ENCODE data around the gene FAS.

Gene FAS

DNA sequence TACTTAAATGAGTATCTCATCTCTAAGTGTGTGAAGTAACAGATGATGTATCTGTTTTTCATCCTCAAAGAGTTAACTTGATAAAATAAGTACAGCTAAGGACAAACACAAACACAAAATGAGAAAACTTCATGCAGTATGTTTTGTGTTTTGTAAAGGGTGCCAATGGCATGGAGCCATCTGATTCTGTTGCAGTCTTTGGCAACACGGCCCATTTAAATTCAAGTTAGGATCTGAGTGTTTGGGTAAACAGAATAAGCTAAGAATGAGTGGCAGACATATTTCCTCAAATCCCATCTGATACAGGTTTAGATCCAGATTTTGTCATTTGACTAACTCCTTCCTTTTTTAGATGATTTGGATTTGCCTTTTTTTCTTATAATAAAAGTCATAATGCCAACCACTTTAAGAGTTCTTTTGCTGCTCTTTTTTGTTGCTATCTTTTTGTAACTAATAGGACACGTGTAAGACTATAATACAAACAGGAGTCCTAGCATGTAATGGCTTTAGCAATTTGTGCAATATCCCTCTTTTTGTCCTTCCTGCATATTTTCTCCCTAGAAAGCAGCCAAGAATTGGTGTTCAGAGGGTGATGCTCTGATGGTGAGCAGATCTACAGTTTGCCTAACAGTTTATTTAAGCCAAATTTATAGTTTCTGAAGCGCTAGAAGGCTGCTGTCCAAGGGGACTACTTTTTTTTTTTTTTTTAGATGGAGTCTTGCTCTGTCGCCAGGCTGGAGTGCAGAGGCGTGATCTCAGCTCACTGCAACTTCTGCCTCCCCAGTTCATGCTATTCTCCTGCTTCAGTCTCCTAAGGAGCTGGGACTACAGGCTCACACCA, 19.2 kb upstream of the FAS start:
- ChIA-PET POLR2A (no interaction called here), CTCF (interaction anchor here (0.8 to 1.4 kb wide), 3 partner anchors 16 to 246 kb away, joined by 3 to 5 read pairs (median 5); no protein-coding TSS in a partner anchor)
- H3K9me3 ChIP-seq (ENCODE audit: control insufficient read depth, insufficient read depth, low read depth, low read length) = no peaks in the 10 kb centered on the region
- H3K4me3 ChIP-seq (ENCODE audit: low read depth, low read length) = no peak overlapping the region
- H3K27ac ChIP-seq (ENCODE audit: extremely low read depth, low read depth, low read length) = no peak overlapping the region
- peaks cover 6% of the 10 kb centered on the region for H3K4me1 ChIP-seq (ENCODE audit: control insufficient read depth, insufficient read depth, low read length)
- no peak for TF ChIP-seq ZNF585B (tag by site-specific recombination; IDR thresholded peaks at IDR 0.05)
- no peak for TF ChIP-seq BCL11A (tag by site-specific recombination; IDR thresholded peaks at IDR 0.05; ENCODE audit: low read depth)
- no peak for TF ChIP-seq MYNN (tag by site-specific recombination; IDR thresholded peaks at IDR 0.05; ENCODE audit: borderline replicate concordance)
- no peak for TF ChIP-seq ZNF664 (tag by site-specific recombination; IDR thresholded peaks at IDR 0.05)
- no peak for TF ChIP-seq ZNF335 (tag by site-specific recombination; conservative IDR thresholded peaks at IDR 0.05)
- no peak for TF ChIP-seq ZNF530 (tag by site-specific recombination; IDR thresholded peaks at IDR 0.05; ENCODE audit: low read depth)
- no peak for TF ChIP-seq PRDM1 (tag by site-specific recombination; IDR thresholded peaks at IDR 0.05)
- no peak for TF ChIP-seq ZNF596 (tag by site-specific recombination; IDR thresholded peaks at IDR 0.05)
- no peaks in the 10 kb centered on the region for H3K36me3 ChIP-seq (ENCODE audit: control insufficient read depth in 2 of 2, insufficient read depth in 1 of 2, low read length in 2 of 2)

DNA sequence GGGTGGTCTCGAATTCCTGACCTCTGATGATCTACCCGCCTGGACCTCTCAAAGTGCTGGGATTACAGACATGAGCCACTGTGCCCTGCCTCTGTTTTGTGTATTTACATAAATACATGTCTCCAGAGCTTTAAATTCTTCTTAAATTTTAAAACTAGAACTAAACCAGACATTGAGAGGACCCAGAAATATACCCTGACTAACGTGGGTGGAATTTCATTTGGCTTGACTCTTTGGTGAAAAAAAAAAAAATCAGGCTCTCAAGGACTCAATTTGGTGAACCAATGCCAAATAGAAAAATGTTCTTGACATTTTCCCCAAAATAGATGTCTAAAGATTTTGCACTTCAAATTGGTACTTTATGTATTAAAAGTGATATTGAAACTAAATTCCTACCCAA, 16.6 kb upstream of the FAS start:
- CTCF ChIA-PET = interaction anchor here (0.6 to 0.8 kb wide), 3 partner anchors 8 to 243 kb away, joined by 3 to 6 read pairs (median 3); no protein-coding TSS in a partner anchor
- peaks cover 8% of the 10 kb centered on the region for H3K4me1 ChIP-seq (ENCODE audit: control insufficient read depth, insufficient read depth, low read length)
- TF ChIP-seq ZNF169 (tag by site-specific recombination; IDR thresholded peaks at IDR 0.05) = no peak
- no peak overlapping the region for H3K4me3 ChIP-seq (ENCODE audit: low read depth, low read length)
- POLR2A ChIA-PET = no interaction called here
- H3K36me3 ChIP-seq (ENCODE audit: control insufficient read depth in 2 of 2, insufficient read depth in 1 of 2, low read length in 2 of 2) = no peaks in the 10 kb centered on the region
- H3K9me3 ChIP-seq (ENCODE audit: control insufficient read depth, insufficient read depth, low read depth, low read length) = no peaks in the 10 kb centered on the region
- H3K27ac ChIP-seq (ENCODE audit: extremely low read depth, low read depth, low read length) = no peak overlapping the region

DNA sequence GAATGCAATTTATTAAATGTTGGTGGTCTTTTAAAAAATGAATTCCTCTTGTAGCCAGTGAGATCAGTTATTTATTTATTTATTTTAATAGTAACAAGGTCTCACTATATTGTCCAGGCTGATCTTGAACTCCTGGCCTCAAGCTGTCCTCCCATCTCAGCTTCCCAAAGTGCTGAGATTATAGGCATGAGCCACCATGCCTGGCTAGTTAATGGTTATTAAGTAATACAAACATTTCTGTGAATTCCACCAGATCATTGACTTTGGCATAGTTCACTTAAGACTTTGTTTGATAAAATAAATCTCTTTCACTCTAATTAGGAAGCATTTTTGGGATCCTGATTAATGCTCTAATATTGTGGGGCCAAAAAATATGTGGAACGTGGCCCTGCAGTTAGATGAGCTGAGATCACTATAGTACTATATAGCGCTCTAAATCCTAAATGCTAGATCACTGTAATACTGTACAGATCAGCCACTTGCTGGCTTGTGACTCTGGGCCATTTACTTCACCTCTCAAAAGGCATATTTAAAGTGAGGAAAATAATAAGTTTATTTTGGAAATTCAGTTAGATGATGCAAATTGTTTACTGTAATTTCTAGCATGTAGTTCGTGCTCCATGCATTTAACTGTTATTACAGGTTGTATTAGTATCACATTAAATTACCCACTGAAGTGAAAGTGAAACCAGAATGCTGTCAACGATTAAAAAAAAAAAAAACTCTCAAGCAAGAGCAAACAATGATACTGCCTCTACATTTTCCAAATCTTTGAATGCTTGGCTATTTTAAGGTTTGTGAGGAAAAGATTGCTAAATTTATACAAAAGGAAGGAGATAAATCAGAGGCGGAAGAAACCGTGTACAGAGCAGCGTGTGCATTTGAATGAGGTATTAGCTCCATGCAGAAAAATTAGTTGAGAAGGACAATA, 15.9 kb upstream of the FAS start:
- TF ChIP-seq ZNF24 (tag by site-specific recombination; IDR thresholded peaks at IDR 0.05) (no peak), ZNF791 (tag by site-specific recombination; IDR thresholded peaks at IDR 0.05) (no peak), ZNF664 (tag by site-specific recombination; IDR thresholded peaks at IDR 0.05) (peak; percentile 100), ZNF837 (tag by site-specific recombination; IDR thresholded peaks at IDR 0.05) (no peak), ZNF335 (tag by site-specific recombination; conservative IDR thresholded peaks at IDR 0.05) (0 out of 2 replicates have a peak, but pooled peaks have one; percentile 31)
- TF ChIP-seq, protein P1, sequence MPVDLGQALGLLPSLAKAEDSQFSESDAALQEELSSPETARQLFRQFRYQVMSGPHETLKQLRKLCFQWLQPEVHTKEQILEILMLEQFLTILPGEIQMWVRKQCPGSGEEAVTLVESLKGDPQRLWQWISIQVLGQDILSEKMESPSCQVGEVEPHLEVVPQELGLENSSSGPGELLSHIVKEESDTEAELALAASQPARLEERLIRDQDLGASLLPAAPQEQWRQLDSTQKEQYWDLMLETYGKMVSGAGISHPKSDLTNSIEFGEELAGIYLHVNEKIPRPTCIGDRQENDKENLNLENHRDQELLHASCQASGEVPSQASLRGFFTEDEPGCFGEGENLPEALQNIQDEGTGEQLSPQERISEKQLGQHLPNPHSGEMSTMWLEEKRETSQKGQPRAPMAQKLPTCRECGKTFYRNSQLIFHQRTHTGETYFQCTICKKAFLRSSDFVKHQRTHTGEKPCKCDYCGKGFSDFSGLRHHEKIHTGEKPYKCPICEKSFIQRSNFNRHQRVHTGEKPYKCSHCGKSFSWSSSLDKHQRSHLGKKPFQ (tag by site-specific recombination; IDR thresholded peaks at IDR 0.05) = no peak
- TF ChIP-seq, protein P2, sequence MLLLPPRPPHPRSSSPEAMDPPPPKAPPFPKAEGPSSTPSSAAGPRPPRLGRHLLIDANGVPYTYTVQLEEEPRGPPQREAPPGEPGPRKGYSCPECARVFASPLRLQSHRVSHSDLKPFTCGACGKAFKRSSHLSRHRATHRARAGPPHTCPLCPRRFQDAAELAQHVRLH (tag by site-specific recombination; IDR thresholded peaks at IDR 0.05) = no peak
- TF ChIP-seq, protein P3, sequence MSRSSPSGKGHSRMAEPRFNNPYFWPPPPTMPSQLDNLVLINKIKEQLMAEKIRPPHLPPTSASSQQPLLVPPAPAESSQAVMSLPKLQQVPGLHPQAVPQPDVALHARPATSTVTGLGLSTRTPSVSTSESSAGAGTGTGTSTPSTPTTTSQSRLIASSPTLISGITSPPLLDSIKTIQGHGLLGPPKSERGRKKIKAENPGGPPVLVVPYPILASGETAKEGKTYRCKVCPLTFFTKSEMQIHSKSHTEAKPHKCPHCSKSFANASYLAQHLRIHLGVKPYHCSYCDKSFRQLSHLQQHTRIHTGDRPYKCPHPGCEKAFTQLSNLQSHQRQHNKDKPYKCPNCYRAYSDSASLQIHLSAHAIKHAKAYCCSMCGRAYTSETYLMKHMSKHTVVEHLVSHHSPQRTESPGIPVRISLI (tag by site-specific recombination; IDR thresholded peaks at IDR 0.05) = 0 out of 2 replicates have a peak, but pooled peaks have one; percentile 51
- Histone ChIP-seq H3K27ac (ENCODE audit: extremely low read depth, low read depth, low read length) (no peak overlapping the region), H3K4me1 (ENCODE audit: control insufficient read depth, insufficient read depth, low read length) (peaks cover 10% of the 10 kb centered on the region), H3K4me3 (ENCODE audit: low read depth, low read length) (peak overlapping the region; percentile 24), H3K36me3 (ENCODE audit: control insufficient read depth in 2 of 2, insufficient read depth in 1 of 2, low read length in 2 of 2) (no peaks in the 10 kb centered on the region), H3K9me3 (ENCODE audit: control insufficient read depth, insufficient read depth, low read depth, low read length) (no peaks in the 10 kb centered on the region)
- ChIA-PET CTCF (interaction anchor here (1.1 to 2.4 kb wide), 3 partner anchors 13 to 164 kb away, joined by 4 to 6 read pairs (median 6); partner anchors contain the start of gene FAS), POLR2A (no interaction called here)
